NOMO-1 treated with dmso at 0.1 percent for 144 hours (cell line): ENCODE data around the gene POLR3K.

Experiments
- DNase-seq: peaks from one replicate; lab custom pipeline; 2025; ENCODE audit not compliant: unreplicated experiment; lab: John Stamatoyannopoulos, UW

The POLR3K gene

DNA sequence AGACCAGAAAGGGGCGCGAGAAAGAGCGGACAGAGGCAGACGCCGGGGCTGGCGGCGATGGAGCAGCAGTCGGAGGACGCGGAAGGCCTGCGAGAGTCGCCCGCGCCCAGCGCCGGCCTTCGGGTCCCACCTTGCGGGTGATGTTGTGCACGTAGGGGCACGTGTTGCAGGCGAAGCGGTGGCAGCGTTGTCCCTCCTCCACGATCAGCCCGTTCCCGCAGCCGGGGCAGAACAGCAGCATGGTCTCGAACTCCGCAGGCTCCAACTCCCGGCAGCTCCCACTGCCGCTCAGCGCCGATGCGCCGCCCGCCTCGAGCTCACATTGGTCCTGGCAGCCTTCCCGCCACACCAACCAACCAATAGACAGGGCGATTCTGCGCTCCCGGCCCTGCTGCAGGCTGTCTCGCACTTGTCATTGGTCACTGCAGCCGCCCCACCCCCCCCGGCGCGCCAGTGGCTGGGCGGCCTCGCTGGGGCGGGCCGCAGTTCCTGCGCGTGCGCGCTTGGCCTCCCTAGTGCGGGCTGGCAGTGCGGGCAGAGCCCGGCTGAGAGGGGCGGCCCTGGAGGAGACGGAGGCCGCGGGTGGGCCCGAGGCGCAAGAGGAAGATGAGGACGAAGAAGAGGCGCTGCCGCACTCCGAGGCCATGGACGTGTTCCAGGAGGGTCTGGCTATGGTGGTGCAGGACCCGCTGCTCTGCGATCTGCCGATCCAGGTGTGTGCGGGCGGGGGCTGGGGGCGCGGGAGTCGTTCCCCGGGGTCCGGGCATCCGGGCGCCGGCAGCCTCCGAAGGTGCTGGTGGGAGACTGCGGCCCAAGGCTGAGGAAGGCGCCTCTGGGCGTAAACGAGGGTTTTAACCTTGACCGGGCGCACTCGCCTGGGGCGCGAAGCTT lies at the start of gene POLR3K, which contains the start of gene SNRNP25:
TSS of gene POLR3K (minus strand) at position 263 of the 891 bp plus-strand sequence. CDS start at position 241, 22 bp downstream.
TSS of gene SNRNP25 (plus strand) at position 483 of the 891 bp plus-strand sequence. CDS start at position 672, 189 bp downstream.
- peak; percentile 96 for DNase-seq

DNA sequence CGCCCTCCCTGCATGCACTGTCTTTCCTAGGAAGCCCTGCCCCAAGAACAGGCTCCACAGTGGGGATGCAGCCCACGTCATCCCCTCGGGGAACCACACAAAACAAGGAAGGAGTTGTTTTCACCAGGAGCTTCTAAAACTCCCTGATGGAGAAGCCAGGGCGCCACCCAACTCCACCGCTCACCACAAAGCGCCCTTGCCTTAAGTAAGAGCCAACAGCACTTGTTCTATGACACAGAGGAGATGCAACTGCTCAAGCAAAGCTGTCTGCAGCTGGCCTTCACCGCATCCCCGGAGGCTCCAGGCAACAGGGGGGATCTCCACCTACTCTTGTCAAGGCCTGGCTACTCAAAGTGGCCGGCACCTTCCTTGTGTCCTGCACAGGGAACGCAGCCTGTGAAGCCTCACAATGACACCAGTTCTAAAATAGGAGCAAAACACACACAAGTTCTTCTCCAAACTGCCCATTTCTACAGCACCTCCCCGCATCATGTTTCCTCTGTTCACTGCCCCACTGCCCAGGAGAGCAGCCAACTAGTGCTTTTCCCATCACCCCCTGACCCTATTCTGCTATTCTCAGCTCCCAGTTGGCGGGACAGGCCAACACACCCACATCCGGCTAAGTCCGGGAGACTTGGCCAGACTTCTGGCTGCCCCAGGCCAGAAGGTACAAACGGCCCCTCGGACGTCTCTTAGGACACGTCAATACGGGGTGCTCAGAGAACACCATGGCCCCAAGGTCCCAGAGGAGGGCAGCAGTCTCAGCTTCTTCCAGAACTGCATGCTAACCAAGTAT lies 48.9 kb upstream of the POLR3K start:
- no peak for DNase-seq

DNA sequence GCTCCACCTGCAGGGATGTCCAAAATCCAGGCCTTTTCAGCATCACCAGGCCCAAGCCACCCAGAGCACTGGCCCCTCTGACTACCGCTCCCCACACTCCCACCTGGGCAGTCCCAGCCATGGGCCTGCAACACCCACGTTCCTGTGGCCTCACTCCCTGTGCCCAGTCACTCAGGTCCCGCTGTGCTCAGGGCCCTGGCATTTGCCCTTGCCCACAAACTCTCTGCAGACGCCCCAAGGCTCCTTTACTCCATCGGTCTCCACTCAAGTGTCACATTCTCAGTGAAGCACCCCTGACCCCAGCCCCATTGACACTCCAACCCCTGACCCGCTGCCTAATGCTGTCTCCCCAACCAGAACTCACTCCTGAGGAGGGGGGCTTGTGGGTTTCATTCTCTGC lies 48.2 kb upstream of the POLR3K start:
- DNase-seq: no peak

DNA sequence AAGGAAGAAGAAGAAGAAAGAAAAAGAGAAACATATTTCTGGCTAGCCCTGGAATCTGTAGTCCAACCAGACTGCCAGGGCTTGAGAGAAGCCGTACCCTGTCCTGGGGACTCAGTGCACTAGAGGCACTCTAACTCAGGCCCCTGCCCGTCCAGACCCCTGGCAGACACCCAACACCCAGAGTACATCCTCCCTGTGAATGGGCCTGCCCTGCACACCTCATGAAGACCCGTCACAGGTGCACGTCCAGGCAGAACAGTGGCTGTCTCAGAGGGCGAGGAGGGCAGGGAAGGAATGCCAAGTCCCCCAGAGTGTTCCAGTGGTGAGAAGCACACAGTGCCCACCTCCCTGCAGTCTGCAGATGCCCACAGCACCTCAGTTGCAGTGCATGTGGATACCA lies 47.6 kb upstream of the POLR3K start:
- DNase-seq: no peak

DNA sequence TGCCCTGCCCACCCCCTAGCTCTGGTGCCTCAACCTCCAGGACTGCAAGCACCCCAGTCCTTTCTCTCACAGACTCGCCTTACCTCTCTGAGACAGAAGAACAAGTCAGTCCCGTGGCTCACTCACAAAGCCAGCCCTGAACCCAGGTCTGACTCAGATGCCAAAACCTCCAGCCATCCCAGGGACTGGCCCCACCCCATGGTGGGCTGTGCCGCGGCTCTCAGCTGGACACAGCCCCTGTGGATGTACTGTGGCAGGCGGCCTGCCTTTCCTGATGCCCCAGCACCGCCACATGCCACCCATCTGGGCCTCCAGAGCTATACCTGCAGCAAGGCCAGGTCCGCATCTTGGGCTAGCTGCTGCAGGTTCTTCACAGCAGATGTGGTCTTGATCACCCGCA lies 44.4 kb upstream of the POLR3K start:
- no peak for DNase-seq

DNA sequence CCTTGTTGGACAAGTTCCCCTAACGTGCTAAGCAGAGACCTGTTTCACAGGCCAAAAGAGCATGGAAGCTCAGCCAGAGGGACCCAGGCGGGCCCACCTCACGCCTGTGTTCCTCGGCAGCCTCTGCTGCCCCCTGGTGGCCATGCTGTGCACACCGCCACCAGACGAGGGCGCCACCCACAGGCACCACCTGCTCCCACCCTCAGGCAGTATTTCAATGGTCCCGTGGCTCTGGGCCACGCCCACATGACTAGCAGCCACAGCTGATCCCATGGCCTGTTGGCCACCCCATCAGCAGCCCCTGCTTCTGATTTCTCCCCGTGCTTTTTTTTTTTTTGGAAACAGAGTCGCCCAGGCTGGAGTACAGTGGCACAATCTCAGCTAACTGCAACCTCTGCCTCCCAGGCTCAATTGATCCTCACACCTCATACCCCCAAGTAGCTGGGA lies 43.5 kb upstream of the POLR3K start:
- DNase-seq: peak; percentile 82

DNA sequence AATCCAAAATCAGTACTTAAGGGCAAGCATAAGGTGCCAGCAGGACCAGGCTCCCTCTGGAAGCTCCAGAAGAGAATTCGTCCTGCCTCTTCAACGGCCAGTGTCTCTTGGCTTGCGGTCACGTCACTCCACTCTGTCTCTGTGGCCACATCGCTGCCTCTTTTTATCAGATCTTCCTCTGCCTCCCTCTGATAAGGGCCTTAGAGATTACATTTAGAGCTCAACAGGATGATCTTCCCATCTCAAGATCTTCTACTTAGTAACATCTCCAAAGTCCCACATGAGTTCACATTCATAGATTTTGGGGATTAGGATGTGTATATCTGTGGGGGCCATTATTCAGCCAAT lies 41.5 kb upstream of the POLR3K start:
- DNase-seq: no peak

DNA sequence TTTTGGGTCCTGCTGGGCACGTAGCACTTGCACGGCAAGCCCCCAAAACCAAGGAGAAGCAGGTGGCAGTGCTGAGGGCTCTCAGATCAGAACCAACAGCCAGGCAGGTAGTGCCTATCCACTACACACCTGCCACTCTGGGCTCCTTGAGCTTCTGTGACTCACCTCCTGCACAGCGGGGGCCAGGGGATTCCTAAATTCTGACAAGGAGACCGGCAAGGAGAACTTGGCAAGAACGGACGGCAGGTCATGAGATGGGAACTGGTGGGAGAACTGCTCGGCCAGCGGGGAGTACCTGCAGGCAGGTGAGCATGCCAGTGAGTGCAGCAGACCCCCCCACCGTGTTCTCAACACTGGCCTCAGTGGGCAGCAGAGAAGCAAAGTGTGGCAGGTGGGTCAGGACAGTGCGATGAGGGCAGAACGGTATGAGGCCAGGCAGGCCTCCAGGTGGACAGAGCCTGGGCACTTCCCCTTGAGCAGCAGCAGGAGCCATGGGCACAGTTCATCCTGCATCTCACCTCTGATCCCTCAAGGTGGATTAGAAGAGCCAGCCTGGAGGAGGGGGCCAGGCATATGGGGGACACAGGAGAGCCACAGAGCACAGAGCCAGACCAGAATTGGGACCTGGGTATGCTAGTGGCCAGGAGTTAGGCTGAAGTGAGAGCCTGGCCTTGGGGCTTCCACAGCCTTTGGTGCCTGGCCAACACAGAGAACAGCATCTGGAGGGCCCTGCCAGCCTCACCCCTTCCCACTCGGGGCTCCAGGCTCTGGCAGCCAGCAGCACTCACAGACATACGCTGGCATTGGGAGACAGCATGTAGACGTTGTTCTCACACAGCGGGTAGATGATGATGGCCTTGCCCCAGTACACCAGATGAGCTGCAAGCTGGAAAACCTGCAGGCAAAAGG lies 39.3 kb upstream of the POLR3K start:
- DNase-seq: no peak

DNA sequence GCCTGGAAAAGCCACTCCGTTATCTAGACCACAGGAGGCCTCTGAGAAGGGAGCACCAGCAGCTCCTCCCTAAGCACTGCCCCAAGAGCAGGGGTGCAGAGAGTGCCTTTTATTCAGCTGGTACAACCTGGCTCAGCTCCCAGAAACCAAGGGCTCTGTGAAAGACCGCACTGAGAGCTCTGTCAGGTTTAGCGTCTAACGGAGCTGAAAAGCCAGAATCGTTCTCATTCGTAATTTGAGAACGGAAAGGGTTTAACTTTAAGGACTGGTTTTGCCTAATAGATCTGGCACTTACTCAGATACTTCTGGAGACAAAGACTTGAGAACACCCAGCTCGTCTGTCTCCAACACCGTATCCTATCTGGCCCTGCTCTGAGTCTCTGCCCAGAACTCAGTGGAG lies 38.1 kb upstream of the POLR3K start:
- no peak for DNase-seq

DNA sequence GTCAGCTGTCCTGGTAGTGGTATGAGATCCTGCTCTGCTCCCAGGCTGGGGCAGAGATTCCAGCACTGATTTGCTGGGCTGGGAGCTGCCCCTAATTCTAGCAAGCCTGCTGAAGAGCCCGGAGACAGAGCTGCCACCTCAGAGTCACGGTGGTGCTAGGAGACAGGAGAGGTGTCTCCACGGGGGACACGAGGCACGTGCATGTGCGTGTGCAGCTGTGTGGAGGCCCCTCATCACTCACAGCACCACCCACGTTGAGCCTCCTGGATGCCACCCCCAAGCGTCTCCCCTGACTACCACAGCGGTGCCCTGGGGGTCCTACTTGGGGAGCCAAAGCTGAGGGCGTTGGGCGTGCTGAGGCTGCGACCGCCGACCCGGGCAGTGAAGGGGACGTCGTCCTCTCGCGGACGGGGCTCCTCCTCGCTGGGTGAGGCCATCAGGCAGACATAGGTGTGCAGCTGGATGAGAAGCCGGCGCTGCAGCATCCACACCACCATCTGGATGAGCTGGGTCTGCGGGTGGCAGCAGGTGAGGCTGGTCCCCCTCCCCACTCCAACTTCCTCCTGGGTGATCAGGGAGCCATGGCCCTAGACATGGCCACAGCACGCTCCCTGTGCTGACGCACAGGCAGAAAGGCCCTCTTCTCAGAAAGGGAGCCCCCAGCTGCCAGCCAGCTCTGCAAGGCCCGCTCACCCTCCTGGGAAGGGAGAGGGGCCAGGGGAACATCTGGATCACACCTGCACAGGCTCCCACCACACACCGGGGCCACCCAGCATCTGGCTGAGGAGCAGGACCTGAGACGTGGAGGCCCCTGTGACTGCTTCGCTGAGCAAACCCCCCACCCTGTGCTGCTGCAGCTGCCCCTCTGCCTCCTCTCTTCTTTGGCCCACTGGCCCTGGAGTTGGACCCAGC lies 36.2 kb upstream of the POLR3K start:
- DNase-seq: no peak

DNA sequence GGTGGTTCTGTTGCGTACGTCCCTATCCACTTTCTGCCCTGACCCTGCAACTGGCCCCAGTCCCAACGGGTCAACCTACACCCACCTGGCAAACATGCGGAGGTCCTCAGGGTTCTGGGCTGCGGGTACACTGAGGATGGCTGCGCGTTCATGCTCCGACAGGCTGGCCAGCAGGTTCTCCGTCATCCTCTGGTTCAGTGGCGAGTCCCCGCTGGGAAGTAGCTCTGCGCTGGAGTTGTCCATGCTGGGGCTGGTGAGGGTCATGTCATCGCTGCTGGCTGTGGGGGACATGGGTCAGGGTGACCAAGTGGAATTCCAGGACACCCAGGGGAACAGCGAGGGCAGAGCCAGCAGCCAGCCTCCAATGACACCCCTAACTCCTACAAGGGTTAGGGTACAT lies 35.2 kb upstream of the POLR3K start:
- DNase-seq: no peak

DNA sequence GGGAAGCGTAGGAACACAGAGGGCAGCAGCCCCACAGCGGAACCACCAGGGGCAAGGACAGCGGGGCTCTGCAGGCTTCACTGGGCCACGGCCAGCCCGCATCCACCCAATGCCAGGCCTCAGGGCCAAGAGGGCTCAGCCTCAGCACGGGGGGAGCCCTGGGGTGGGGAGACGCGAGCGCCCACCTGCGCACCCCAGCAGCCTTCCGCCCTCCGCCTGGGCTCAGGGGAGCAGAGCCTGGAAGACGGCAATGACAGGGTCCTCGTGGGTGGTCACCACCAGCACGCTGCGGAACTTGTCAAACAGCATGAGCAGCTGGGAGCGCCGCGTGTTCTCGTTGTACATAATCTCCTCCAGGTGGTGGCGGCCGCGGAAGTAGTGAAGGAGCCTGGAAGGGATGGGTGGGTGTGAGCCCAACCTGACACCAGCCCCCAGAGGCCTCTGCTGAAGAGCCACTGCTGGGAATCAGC lies 33.1 kb upstream of the POLR3K start:
- no peak for DNase-seq

DNA sequence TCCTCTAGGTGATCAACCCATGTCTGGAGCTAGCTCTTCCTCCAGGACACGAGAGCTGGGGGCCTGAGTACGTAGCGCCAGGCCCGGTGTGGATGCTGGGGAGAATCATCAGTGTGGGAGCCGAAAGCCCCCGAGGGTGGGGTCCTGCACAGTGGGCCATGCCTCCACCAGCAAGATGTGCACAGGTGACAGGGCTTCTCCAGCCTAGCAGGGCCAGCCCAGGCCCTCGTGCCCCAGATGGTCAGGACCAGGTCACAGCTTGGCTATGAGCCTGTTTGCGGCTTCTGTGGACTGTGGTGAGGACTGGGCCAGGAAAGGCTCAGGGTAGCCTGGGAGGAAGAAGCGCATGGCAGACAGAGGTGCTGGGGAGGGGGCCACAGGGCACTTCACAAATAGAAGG lies 32.5 kb upstream of the POLR3K start:
- no peak for DNase-seq

DNA sequence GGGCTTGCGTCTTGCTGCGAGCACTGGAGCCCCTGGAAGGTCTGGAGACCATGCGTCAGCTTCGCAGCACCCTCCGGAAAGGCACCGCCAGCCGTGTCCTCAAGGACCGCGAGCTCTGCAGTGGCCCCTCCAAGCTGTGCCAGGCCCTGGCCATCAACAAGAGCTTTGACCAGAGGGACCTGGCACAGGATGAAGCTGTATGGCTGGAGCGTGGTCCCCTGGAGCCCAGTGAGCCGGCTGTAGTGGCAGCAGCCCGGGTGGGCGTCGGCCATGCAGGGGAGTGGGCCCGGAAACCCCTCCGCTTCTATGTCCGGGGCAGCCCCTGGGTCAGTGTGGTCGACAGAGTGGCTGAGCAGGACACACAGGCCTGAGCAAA lies 32.0 kb upstream of the POLR3K start:
- no peak for DNase-seq

DNA sequence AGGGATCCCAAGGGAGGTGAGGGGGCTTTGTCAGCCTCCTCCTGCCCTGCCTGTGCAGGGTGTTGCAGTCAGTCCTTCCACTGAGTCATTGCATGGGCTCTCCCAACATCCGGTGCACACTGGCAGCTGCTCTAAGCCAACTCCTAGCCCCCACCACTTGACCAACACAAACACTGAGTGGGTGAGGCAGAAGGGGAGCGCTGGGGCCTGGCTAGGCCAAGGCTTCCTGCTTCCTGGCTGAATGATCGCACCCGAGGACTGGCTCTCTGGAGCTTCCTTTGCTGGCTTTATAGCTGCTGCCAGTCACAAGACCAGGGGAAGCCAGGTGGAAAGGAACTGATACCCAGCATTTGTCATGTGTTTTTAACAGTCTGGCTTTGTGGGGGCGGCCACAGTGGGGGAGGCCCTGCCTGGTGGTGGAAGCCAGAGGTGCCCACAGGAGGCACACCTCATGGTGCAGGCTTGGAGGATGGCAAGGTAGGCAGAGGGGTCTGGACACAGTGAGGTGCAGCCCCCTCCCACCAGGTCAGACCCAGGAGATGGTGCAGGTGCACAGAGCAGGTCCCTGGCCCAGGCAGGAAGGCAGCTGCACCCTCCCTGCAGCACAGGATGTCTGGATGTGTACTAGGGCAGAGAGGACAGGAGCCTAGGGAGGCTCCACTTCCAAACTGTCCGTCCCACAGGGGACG lies 31.5 kb upstream of the POLR3K start:
- DNase-seq: peak; percentile 17

DNA sequence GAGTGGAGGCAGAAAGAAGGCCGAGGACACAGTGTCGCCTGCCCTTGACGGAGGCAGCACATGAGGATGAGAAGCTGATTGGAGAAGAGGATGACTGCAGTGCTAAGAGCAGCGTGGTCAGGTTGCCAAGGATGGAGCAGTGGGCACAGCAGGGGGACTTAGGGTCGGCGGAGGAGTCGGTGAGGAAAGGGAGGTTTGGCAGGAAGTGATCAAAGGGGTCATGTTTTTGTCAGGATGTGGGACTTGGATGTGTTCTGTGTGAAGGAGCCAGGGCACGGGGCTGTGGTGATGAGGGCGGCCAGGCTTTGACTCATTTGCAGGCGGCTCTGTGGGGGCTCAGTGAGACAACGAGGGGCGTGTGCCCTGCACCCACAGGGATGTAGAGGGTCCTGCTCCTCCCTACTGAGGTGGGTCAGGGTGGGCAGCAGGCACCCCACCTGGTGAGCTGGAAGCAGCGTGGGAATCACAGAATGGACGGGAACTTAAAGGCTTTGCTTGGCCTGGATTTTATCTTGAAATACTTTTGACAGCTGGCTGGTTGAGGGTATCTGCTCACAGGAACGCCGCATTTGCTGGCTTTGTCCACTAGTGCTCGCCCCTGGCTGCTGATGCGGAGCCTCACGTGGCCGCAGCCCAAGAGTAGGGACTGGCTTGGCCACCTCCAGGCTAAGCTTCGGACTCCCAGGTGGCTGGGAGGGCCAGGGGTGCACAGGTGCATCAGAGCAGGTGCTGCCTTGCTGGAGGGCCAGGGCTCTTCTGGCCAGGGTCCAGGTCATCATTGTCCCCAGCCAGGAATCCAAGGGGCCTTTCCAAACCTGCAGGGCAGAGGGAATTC lies 30.6 kb upstream of the POLR3K start:
- DNase-seq: no peak

DNA sequence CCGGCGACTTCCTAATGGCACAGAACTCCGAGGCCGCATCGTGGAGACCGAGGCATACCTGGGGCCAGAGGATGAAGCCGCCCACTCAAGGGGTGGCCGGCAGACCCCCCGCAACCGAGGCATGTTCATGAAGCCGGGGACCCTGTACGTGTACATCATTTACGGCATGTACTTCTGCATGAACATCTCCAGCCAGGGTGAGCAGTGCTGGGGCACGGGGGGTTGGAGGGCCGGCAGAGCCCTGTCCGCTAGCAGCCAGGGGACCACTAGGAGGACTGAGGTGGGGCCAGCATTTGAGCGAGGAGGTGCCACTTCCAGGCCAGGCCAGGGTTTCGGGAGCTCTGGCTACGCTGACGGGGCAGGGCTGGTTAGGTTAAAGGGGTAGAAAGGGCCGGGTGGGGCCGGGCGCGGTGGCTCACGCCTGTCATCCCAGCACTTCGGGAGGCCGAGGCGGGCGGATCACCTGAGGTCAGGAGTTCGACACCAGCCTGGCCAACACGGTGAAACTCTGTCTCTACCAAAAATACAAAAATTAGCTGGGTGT lies 29.7 kb upstream of the POLR3K start:
- DNase-seq: no peak
